NCI-H446 (cell line): ENCODE measurements around the gene SLCO2B1.

Experiments used
- DNase-seq, 2 experiments: peaks; one replicate each; lab custom pipeline; 2025; lab: John Stamatoyannopoulos, UW

The SLCO2B1 gene

GRCh38 chr11:75161506-75162095 lies 10.7 kb downstream of the SLCO2B1 start:
- DNase-seq, result no peak

GRCh38 chr11:75162954-75163353 lies 12.0 kb downstream of the SLCO2B1 start:
- no peak for DNase-seq

GRCh38 chr11:75163921-75164849 lies 13.3 kb downstream of the SLCO2B1 start:
- no peak for DNase-seq

GRCh38 chr11:75165721-75166120 lies 14.8 kb downstream of the SLCO2B1 start:
- DNase-seq, result no peak

DNA sequence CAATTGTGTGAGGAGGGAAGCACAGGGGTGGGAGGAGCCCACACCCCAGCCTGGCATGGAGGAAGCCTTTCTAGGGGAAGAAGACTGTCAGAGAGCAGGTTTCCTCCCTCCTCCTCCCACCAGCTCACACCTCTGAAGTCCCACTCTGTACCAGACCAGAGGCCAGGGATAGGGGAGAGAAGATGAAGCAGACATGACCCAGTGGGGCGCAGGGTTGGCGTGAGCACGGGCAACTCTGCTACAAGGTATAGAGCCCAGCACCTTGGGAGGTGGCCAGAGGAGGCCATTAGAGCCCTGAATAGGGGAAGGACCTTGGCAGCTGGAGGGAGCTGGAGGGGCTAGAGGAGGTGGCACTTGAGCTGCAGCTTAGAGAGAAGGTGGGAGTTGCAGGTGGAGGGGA lies 15.9 kb downstream of the SLCO2B1 start:
- DNase-seq, result no peak

DNA sequence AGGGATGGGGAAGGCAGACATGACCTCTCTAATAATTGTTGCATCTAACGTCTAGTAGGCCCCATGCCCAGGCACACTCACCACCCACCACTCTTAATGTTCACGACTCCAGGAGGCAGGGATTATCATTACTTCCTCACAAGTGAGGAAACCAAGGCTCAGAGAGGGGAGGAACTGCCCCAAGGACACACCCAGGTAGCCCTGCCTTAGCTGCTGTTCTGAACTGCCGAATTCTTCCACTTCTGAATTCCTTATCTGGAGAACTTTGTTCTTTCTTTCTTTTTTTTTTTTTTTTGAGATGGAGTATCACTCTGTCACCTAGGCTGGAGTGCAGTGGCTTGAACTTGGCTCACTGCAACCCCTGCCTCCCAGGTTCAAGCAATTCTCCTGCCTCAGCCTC lies 16.7 kb downstream of the SLCO2B1 start:
- no peak for DNase-seq

- no peak for DNase-seq
Measured at GRCh38 chr11:75169101-75169885, 18.4 kb downstream of the SLCO2B1 start.

DNA sequence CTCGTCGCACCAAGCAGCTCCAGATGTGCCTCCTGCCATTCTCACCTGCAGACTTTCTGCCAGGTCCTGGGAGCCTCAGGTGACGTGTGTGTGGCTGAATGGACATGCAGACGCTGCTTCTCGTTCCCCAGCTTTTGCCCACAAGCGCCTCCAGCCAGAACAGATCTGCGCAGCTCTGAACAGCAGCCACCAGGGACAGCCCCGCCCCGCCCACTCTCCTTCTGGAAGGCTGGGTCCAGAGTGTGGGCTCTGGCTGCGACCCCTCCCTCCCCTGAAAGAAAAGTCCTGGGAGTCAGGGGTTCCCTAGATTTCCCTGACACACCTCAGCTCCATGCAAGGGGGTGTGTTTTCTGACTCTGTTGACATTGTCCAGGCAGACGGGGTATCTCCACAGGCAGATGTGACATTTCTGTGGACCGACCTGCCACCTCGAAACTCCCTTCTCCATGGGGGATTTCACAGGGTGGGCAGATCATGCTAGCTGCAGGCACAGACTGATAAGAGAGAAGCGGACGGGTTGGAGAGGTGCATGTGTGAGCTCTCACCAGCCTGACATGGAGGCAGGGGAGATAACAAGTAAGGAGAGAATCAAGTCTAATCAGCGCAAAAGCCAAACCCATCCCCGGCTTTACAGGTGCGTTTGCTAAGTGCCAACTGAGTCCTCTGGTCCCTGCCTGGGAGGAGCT lies 19.8 kb downstream of the SLCO2B1 start:
- no peak for DNase-seq

DNA sequence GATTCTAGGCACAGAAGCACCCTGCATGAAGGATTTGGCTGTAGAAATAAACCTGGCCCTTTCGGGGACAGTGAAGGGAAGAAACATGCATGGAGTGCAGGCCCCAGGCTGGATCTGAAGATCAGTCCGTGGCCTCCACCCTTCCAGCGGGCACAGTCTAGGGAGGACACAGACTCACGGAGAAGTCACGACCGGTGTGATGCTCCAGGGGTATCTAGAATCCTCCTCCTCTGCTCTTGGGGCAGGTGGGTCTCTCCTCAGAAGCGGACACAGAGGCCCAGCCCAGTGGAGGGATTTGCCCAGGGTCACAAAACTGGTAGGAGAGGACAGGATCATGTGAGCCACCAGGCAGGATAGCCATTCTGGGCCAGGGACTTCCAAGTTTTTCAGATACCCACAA lies 22.4 kb downstream of the SLCO2B1 start:
- DNase-seq, result no peak

DNA sequence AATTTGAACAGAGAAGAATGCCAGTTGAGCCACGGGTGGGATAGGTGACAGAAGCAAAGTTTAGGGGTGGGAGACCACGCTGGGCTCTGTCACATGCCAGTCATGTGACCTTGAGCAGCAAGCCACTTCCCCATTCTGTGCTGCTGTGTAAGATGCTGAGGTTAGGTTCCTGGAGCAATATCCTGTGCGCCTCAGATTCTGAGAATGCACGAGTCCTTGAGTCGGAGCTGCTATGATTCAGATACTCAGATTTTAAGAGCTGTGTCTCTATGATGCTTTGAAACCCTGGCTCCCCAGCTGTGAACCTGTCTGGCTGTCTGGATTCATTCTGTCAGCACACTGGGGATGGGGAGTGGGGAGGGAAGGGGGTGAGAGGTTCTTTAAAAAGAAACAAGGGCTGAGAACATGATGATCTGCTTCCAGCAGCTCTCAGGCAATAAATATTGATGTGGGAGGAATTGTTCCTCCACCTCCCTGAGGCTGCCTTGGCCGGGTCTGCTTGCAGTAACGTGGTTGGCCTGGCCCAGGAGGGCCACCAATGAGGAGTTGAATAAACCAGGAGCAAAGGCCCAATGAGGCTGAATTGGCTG lies 24.0 kb downstream of the SLCO2B1 start:
- no peak for DNase-seq

DNA sequence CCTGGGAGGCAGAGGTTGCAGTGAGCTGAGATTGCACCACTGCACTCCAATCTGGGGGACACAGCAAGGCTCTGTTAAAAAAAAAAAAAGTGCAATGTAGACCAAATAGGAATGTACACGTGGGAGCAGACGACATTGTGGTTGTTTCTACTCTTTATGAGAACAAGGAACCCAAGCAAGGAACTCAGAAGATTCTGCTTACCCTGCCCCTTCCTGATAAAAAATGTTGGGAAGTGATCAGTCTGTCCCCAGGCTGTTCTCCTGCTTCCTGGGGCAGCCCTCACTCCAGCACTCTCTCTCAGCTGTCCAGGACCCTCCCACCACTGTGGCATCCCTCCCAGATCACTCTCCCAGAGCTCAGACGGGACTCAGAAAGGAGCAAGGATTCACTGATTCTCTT lies 31.8 kb downstream of the SLCO2B1 start:
- no peak for DNase-seq

- no peak for DNase-seq
Measured at GRCh38 chr11:75184051-75184450, 33.1 kb downstream of the SLCO2B1 start.

DNA sequence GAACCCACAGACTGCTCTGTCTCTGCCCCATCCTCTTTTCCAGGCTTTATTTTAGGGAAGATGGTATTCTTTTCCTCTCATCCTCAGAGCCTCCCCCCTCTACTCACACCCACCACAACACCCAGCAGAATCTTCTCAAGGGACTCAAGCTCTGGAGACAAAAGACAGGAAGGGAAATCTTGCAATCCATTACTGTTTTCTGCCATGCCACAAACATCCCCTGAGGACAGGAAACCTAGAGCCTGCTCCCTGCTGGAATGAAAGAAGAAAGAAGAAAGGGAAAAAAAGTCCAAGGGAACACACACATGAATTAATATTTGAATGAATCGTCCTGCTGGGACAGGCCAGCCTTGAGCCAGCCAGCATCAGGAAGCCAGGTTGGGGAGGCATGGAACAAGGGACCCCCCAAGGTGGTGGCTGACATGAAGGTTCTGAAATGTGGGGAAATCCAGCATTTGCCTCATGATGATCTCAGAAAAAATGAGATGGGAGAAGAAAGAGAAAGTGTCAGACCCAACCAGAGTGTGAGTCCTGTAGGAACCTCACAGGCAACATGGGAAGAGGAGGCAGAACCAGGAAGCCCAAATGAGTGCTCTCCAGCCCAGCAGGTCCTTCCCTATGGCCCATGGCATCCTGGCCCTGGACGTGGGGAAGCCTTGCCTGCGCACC lies 34.0 kb downstream of the SLCO2B1 start:
- no peak for DNase-seq

- DNase-seq, result no peak
Measured at GRCh38 chr11:75185866-75186265, 35.0 kb downstream of the SLCO2B1 start.

DNA sequence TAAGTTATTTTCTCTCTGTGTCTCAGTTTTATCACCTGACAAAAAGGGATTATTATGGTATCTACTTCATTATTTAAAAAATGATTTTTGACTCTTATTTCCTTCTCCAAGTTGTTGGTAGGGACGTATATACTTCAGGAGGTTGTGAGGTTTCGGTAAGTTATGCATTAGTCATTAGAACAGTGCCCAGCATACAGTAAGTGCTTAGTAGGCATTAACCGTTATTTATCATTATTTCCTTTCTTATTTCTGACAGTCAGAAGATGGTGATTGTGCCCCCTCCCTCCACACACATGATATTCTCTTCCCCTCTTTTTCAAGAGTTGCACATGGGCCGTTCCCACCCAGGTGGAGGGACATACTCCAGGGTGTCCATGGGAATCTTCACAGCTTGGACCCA lies 36.1 kb downstream of the SLCO2B1 start:
- no peak for DNase-seq

- no peak for DNase-seq
Measured at GRCh38 chr11:75188671-75189070, 37.8 kb downstream of the SLCO2B1 start.

DNA sequence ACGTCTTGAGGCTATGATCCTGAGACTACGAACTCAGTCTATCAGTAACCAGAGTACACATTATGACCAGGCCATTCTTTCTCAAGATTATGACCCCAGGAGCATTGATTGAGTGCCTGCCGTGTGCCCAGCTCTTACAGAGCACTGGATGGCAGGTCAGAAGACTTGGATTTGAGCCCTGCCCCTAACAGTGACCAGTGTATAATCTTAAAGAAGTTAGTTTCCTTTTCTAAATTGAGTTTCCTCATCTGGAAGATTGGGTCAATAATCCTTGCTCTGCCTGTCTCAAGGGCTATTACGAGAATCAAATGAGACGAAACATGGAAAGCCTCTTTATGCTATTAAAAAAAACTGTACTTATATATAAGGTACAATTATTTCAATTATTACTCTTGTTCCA lies 38.2 kb downstream of the SLCO2B1 start:
- no peak for DNase-seq

DNA sequence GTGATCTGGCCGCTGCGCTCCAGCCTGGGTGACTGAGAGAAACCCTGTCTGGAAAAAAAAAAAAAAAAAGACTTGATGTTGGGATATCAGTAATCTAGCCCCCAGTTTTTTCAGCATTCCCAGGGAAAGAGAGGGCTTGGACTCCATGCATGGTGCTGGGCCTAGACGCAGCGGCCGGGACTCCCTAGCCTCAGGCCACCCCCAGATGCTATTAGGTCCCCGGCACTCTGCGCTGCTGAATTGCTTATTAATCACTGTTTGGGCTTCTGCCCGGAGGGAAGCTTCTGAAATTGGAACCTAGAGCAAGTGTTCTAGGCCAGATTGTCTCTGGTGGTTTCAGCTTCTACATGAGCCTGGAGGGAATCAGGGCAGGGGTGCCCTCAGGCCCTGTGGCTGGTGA lies 39.0 kb downstream of the SLCO2B1 start:
- DNase-seq, result peak; percentile 17 to 46

GRCh38 chr11:75190652-75191329 lies 39.9 kb downstream of the SLCO2B1 start:
- DNase-seq, result no peak

DNA sequence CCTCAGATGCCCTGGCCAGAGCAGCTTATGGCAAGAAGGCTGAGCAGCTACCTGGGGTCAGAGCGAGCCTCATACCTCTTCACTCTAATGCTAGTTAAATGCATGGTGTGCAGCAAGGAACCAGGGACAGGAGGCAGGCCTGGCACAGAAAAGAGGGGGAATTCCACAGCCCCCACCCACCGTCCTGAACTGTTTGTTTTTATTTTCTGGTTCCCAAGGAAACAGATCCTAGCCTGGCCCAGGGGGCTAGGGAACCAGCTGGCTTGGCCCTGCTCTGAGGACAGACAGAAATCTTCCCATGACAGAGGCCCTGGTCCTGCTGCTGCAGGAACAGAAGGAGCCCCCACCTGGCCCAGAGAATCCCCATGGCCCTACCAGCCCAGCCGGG lies 40.4 kb downstream of the SLCO2B1 start:
- peak; percentile 39 to 63 for DNase-seq

DNA sequence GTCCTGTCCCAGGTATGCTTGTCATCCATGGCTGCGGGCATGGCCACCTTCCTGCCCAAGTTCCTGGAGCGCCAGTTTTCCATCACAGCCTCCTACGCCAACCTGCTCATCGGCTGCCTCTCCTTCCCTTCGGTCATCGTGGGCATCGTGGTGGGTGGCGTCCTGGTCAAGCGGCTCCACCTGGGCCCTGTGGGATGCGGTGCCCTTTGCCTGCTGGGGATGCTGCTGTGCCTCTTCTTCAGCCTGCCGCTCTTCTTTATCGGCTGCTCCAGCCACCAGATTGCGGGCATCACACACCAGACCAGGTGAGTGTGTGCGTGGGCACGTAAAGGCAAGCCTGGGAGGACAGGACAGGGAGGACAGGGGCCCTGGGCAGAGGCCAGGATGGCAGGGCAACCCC lies 42.4 kb downstream of the SLCO2B1 start:
- DNase-seq, result no peak
